ENCODE data around the gene LIN28A. TPM values are rescaled to one million over a fixed set of nuclear protein-coding genes. Genes with fewer than 3 reads are reported as not detected.

Gene LIN28A
- total and polyA plus RNA-seq, 4 donors, result not detected

GRCh38 chr1:26475989-26476388 is 65.4 kb downstream of the LIN28A start:
- WGBS, result 95% methylated on average over 3 of the region's 3 CpGs
- H3K4me1 ChIP-seq (ENCODE audit: control insufficient read depth in 4 of 4, insufficient read depth in 4 of 4, low read length in 3 of 4), result peaks cover 1 to 29% (median 25%) of the 10 kb centered on the region in 4 donors
- H3K27ac ChIP-seq (ENCODE audit: low read depth in 1 of 2, low read length in 2 of 2), result no peak overlapping the region
- H3K9me3 ChIP-seq (ENCODE audit: control insufficient read depth in 4 of 4, low read length in 3 of 4), result no peaks in the 10 kb centered on the region
- H3K36me3 ChIP-seq (ENCODE audit: control insufficient read depth in 4 of 4, insufficient read depth in 3 of 4, low read depth in 1 of 4, low read length in 3 of 4), result peaks cover 0 to 35% (median 12%) of the 10 kb centered on the region in 4 donors
- no peak overlapping the region for H3K9ac ChIP-seq (ENCODE audit: low read depth in 1 of 2, low read length in 2 of 2)
- no peaks in the 10 kb centered on the region for H3K27me3 ChIP-seq (ENCODE audit: control insufficient read depth in 4 of 4, insufficient read depth in 4 of 4, low read length in 3 of 4)
- H3K4me3 ChIP-seq (ENCODE audit: low read depth in 1 of 3, low read length in 3 of 3), result no peak overlapping the region
- TF ChIP-seq REST (IDR thresholded peaks at IDR 0.05) (no peak), ZBTB33 (IDR thresholded peaks at IDR 0.05) (no peak), FOXA1 (IDR thresholded peaks at IDR 0.05) (no peak), TAF1 (conservative IDR thresholded peaks at IDR 0.05) (no peak), CTCF (IDR thresholded peaks at IDR 0.05; ENCODE audit: low read depth, low read length, missing input control) (no peak), NR2F2 (IDR thresholded peaks at IDR 0.05) (no peak), ATF3 (IDR thresholded peaks at IDR 0.05) (no peak), FOXA2 (IDR thresholded peaks at IDR 0.05) (no peak), SP1 (IDR thresholded peaks at IDR 0.05) (no peak), JUND (IDR thresholded peaks at IDR 0.05) (no peak), YY1 (IDR thresholded peaks at IDR 0.05) (no peak), RAD21 (IDR thresholded peaks at IDR 0.05) (no peak), MAX (IDR thresholded peaks at IDR 0.05) (no peak), RXRA (IDR thresholded peaks at IDR 0.05) (no peak), GABPA (IDR thresholded peaks at IDR 0.05 in 1 of 2, conservative IDR thresholded peaks at IDR 0.05 in 1 of 2) (no peak), HNF4A (conservative IDR thresholded peaks at IDR 0.05) (no peak), EGR1 (IDR thresholded peaks at IDR 0.05; ENCODE audit: low read depth in 2 of 2) (no peak), HNF4G (IDR thresholded peaks at IDR 0.05) (no peak)
- DNase-seq (ENCODE audit: low spot score), result no peak

Data from liver (tissue), 9 donors.